ENCODE data around the gene CLPTM1L. TPM values are rescaled to one million over a fixed set of nuclear protein-coding genes. Genes with fewer than 3 reads are reported as not detected.

CLPTM1L gene
- total RNA-seq, 2 donors from 2014 or later: 70.5 to 80.9 TPM

DNA sequence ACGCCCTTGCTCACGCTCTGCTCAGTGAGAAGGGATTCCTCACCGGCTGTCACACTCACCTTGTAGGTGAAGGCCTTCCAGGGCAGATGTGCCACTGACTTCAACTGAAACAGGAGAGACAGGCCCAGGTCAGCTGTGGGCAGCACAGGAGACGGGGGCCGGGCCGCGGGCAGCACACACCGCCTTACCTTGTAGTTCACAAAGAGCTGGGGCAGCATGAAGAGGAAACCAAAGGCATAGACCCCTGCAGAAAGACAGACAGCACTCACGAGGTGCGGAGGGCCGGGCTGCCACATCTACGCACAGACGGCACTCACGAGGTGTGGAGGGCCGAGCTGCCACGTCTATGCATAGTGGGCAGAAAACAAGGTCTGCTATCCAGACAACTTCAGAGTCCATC, 23.3 kb downstream of the CLPTM1L start:
- ATAC-seq (no peak), DNase-seq (no peak)
- H3K27ac Mint-ChIP-seq: no peak overlapping the region
- H3K4me3 Mint-ChIP-seq: no peak overlapping the region
- H3K9me3 ChIP-seq (ENCODE audit: control insufficient read depth, low read length, poor library complexity, severe bottlenecking): no peaks in the 10 kb centered on the region
- H3K4me1 Mint-ChIP-seq: peaks cover 20% of the 10 kb centered on the region
- peaks cover 10% of the 10 kb centered on the region for H3K36me3 Mint-ChIP-seq (ENCODE audit: low read depth)
- no peaks in the 10 kb centered on the region for H3K27me3 Mint-ChIP-seq

DNA sequence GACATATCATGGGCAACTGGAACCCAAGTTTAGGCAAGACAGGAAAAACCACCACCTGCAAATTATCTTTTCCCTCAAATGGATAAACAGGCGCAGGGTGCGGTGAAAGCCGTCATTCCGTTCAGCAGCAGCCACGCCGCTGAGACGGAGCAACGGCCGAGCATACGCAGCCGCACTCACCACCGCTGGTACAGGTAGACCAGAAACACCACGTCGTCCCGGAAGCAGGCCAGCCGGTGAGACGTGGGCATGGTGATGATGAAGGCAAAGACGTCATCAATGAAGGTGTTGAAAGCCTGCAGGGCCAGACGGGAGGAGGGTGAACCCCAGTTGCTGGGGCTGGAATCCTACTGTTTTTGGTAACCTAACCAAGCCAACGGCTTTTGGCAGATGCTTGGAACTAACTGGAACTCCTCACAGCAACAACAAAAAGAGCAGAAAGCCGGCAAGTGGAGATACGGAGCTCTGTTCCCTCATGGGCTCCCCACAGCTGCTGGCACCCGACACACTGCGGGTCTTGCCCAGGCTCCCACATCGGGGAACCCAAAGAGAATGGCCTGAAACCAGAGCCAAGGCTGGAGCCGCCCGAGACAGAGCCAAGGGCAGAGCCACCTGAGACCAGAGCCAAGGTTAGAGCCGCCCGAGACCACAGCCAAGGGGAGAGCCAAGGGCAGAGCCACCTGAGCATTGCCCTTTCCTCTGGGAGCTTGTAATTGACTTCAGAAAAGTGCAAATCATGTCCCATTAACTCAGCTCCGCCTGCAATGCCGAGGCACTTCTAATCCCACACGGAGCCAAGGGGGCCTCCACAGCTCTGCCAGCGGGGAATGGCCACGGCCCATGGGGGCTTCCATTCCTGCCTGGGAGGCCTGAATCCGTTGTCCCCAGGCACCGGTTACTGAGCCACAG, 24.2 kb downstream of the CLPTM1L start:
- no peak overlapping the region for H3K4me3 Mint-ChIP-seq
- H3K27ac Mint-ChIP-seq: no peak overlapping the region
- ATAC-seq (no peak), DNase-seq (no peak)
- H3K9me3 ChIP-seq (ENCODE audit: control insufficient read depth, low read length, poor library complexity, severe bottlenecking): no peaks in the 10 kb centered on the region
- H3K27me3 Mint-ChIP-seq: no peaks in the 10 kb centered on the region
- H3K36me3 Mint-ChIP-seq (ENCODE audit: low read depth): peaks cover 4% of the 10 kb centered on the region
- H3K4me1 Mint-ChIP-seq: peaks cover 18% of the 10 kb centered on the region

DNA sequence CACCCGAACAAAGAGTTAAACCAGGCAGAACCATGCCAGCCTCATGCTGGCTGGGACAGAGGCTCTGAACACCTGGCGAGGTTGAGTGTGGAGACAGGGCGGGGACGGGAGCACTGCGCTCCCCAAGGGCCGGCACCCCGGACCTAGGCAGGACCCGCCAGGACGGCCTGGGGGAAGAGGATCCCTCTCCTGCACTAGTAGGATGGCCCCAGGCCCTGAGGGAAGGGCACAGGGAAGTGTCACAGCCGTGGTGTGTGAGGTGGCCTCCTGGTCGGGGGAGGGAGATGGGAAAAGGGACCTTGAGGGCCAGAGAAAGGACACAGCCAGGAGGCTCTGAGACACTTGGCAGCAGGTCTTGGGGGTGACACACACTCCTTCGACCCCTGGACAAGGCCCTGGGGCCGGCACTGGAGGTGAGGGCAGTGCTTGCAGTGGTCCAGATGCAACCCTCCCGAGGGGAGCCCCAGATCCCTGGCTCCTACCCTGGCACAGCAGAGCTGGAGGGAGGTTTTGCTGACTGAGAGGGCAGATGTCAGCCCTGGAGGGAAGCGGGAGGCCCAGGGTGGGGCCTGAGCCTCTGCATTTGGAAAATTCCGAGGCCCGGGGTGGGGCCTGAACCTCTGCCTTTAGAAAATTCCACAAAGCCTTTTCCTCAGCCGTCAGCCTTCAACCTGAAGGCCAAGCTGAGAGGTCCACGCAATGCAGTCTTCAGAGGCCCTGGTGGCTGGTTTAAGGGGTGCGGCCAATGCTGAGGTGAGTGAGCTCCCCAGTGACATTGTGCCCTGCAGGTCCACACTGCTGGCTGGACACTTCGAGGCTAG, 25.3 kb downstream of the CLPTM1L start:
- no peak for DNase-seq
- Mint-ChIP-seq H3K27me3 (no peaks in the 10 kb centered on the region), H3K4me1 (peaks cover 23% of the 10 kb centered on the region), H3K36me3 (ENCODE audit: low read depth) (peaks cover 4% of the 10 kb centered on the region), H3K4me3 (no peak overlapping the region), H3K27ac (no peak overlapping the region)
- no peak for ATAC-seq
- no peaks in the 10 kb centered on the region for H3K9me3 ChIP-seq (ENCODE audit: control insufficient read depth, low read length, poor library complexity, severe bottlenecking)

DNA sequence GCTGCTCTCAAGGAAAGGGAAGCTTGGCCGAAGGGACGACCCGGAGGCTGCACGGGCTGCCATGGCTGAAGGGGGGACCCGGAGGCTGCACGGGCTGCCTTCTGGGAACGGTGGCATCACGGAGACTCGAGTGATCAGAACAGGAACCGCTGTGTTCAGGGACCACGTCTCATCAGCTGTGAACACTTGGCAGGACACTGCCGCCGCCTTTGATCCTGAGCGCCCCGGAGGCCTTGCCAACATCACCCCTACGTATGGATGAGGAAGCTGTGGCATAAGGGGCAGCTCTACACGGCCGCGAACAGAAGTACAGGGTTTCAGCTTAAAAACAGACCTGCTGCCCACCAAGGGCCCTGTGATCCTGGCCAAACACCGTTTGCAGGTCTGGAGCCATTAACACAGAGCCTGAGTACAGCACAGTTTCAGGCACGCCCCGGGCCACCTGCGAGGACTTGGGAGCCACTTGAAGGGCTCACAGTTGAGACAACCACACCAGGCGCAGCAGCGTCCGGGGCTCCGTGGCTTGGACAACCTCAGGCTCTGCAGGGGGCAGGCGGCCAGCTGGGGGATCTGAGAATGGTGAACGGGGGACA, 26.1 kb downstream of the CLPTM1L start:
- DNase-seq (no peak), ATAC-seq (no peak)
- H3K27ac Mint-ChIP-seq: no peak overlapping the region
- no peaks in the 10 kb centered on the region for H3K27me3 Mint-ChIP-seq
- no peaks in the 10 kb centered on the region for H3K9me3 ChIP-seq (ENCODE audit: control insufficient read depth, low read length, poor library complexity, severe bottlenecking)
- H3K4me3 Mint-ChIP-seq: no peak overlapping the region
- peaks cover 28% of the 10 kb centered on the region for H3K4me1 Mint-ChIP-seq
- H3K36me3 Mint-ChIP-seq (ENCODE audit: low read depth): peaks cover 4% of the 10 kb centered on the region

DNA sequence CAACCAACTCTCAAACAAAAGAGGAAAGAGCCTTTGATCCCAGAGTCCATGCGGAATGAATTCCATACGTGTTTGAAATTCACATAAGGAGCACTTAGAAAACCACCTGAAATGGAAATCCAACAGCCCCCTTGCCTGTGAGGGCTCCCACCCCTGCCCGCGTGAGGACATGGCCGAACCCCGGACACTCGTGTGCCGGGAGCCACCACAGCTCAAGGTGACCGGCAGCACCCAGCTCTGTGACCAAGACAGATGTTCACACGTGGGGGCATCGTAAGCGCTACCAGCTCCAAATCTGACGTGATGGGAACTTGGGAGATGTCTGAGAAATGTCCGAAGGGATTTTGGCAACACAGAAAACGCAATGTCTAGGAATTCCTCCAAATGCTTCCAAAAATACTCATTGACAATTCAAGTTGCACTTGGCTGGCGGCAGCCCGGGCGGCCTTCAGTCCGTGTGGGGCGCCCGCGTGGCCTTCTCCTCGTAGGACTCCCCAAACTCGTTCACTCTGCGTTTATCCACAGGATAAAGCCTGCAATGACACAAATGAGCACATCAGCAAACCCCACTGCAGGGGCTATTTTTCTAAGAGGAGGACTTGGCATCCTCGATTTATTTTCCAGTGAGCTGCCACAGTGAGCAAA, 26.9 kb downstream of the CLPTM1L start:
- no peak for ATAC-seq
- H3K9me3 ChIP-seq (ENCODE audit: control insufficient read depth, low read length, poor library complexity, severe bottlenecking): no peaks in the 10 kb centered on the region
- Mint-ChIP-seq H3K27ac (peak overlapping the region; percentile 97), H3K27me3 (no peaks in the 10 kb centered on the region), H3K36me3 (ENCODE audit: low read depth) (peaks cover 4% of the 10 kb centered on the region), H3K4me1 (peaks cover 33% of the 10 kb centered on the region), H3K4me3 (no peak overlapping the region)
- no peak for DNase-seq

DNA sequence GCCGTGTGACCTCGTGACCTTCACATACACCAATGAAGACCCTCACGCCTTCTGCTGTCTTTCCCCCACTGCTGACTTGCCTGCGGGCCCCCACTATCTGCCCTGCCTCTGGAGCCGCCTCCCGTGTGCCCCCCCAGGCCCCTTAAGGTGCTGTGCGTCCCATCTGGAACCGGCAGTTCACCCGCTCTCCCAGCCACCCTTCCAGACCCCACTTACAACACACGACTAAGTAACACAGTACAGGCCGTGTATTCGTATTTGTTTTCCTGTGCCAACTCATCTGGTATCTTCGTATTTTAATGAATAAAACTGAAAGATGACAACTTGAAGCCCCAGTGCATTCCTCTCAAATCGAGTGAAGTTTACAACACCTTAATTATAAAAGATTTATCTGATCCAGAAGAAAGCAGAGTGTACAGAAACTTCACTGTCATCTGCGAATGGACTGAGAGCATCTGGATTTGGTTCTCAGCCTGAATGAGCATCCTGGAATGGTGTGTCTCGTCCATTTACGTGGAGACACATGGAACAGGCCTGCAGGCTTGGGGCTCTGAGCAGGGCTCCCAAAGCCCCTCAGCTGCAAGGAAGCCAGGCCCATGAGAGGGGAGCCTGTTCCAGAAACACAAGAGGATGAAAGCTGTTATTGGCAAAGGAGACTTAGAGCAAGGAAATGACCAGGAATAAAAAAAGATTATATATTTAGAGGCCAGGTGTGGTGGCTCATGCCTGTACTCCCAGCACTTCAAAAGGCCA, 28.1 kb downstream of the CLPTM1L start:
- peak in 1 of 3 donors; percentile 4 for DNase-seq
- peak overlapping the region; percentile 87 for H3K4me3 Mint-ChIP-seq
- no peaks in the 10 kb centered on the region for H3K27me3 Mint-ChIP-seq
- no peaks in the 10 kb centered on the region for H3K9me3 ChIP-seq (ENCODE audit: control insufficient read depth, low read length, poor library complexity, severe bottlenecking)
- H3K36me3 Mint-ChIP-seq (ENCODE audit: low read depth): peaks cover 4% of the 10 kb centered on the region
- no peak for ATAC-seq
- H3K4me1 Mint-ChIP-seq: peaks cover 43% of the 10 kb centered on the region
- H3K27ac Mint-ChIP-seq: peak overlapping the region; percentile 97

DNA sequence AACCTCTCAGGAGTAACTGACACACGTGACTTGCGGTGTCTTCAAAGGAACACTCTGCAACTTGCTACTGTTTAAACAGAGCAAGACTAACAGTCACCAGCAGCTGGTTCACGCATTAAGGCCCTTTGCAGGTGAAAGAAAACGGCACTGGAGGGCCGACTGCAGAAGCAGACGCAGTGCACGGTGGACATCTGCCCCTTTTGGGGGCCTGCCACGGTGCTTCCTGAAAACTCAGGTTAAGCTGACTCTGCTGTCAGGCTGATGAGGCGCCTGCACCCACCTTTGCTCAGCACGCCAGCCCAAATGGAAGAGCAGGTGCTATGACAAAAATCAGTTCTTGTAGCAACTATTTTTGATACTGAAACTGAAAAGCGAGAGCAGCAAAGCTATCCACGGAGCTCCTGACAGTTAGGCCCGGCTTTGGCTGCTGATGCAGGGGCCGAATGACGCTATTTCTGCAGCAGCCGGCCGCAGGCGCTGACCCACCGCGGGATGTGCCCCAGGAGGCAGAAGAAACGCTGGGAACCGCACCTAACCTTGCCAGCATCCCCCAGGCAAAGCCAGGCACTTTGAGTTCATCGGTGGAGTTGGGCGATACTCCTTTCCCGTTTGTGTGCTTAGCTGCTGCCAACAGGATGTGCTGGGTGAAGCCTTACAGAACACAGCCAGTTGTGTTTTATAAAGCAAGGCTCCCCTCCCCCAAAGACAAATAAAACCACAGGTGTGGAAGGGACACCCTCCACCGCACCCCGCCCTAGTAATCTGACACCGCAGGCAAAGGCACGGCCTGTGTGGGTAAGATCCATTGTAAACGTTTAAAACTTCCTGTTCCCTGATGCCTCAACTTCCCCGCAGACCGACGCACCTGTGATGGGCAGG, 29.0 kb downstream of the CLPTM1L start:
- ATAC-seq (peak; percentile 75), DNase-seq (peak in 2 of 3 donors; percentile 29 to 40)
- H3K9me3 ChIP-seq (ENCODE audit: control insufficient read depth, low read length, poor library complexity, severe bottlenecking): no peaks in the 10 kb centered on the region
- H3K27ac Mint-ChIP-seq: peak overlapping the region; percentile 97
- peaks cover 40% of the 10 kb centered on the region for H3K4me1 Mint-ChIP-seq
- H3K27me3 Mint-ChIP-seq: no peaks in the 10 kb centered on the region
- H3K4me3 Mint-ChIP-seq: peak overlapping the region; percentile 87
- H3K36me3 Mint-ChIP-seq (ENCODE audit: low read depth): peaks cover 2% of the 10 kb centered on the region

DNA sequence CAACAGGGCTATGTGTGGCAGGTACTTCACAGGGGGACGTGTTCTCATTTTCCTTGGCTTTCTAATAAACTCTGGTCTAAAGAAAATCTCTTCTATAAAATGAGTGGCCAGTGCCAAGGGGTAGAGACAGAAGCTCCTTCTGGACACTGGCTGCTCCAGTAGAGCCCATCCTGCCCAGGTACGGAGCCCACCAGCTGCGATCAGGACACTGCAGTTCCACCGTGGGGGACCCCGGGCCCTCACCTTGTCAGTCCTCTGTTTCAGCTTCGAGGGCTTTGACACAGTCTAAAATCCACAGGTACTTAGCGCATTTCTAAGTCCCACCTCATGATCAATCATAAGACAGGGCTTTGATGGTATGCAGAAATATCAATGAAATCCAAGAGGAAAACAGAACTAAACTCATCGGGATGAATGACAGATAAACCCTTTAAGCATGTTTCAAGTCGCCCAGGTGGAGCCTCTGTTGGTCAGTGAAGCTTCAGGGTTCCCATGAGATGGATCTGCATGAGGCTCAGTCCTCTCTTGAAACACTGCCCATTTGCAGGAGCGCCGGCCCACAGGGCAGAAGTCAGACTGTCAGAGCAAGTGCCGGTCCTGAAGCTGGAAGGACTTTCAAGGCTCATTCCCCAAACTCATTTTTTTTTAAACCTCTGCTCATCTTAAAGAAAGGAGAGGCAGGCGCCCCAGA, 29.7 kb downstream of the CLPTM1L start:
- H3K4me1 Mint-ChIP-seq: peaks cover 40% of the 10 kb centered on the region
- DNase-seq (no peak), ATAC-seq (no peak)
- peak overlapping the region; percentile 87 for H3K4me3 Mint-ChIP-seq
- H3K27me3 Mint-ChIP-seq: no peaks in the 10 kb centered on the region
- H3K36me3 Mint-ChIP-seq (ENCODE audit: low read depth): peaks cover 2% of the 10 kb centered on the region
- peak overlapping the region; percentile 97 for H3K27ac Mint-ChIP-seq
- H3K9me3 ChIP-seq (ENCODE audit: control insufficient read depth, low read length, poor library complexity, severe bottlenecking): no peaks in the 10 kb centered on the region

DNA sequence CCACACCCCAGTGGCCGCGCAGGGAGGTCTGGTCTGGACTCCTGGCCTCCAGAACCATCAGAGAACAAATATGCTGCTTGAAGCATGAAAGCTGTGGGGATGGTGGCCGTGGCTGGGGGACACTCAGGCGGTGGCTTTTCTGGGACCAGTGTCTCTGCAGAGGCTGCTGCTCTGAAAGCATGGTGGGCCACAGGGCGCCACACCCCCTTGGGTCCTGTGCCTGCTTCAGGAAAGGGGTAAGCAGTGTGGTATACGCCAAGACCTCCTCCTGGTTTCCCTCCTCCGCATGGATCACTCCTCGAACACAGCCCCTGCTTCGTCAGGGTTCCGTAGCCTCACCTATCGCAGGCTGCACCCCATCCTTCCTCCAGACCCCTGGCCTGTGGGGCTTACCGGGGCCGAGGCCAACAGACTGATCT, 30.3 kb downstream of the CLPTM1L start:
- H3K27me3 Mint-ChIP-seq: no peaks in the 10 kb centered on the region
- H3K27ac Mint-ChIP-seq: no peak overlapping the region
- H3K4me1 Mint-ChIP-seq: peaks cover 40% of the 10 kb centered on the region
- DNase-seq (peak in 1 of 3 donors; percentile 6), ATAC-seq (no peak)
- peaks cover 2% of the 10 kb centered on the region for H3K36me3 Mint-ChIP-seq (ENCODE audit: low read depth)
- peak overlapping the region; percentile 87 for H3K4me3 Mint-ChIP-seq
- H3K9me3 ChIP-seq (ENCODE audit: control insufficient read depth, low read length, poor library complexity, severe bottlenecking): no peaks in the 10 kb centered on the region

DNA sequence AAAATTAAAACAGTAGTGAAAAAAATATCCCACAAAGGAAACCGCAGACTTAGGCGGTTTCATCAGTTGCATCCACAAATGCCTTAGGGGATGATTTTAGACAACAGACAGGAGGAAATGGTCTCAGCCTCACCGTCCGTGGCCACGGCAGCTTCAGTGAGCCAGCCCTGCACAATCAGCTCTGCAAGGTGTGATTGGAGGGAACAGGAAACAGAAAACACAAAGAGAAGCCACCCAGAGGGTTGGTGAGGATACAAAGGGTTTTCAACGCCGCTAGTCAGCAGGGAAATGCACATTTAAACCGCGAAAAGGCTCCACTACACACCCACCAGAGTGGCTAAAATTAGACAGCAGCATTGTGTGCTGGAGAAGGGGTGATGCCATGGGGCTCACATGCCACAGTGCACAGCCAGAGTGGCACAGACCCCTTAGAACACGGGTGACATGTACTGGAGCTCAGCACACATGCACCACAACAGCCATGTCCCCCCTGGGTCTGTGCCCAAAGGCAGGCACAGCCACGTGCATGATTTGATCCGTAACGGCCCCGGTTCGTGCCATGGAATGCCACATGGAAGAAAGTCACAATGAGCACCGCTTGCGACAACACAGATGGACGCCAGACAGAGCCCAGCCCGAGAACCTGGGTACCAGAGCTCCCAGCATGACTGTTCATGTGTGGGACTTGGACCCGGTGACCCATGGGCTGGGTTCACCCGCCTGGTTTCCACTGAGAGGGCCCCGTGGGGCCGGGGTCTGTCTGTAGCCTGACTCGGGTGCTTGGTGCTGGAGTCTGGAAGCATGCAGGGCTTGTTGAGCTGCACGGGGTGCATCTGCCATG, 31.7 kb downstream of the CLPTM1L start:
- ATAC-seq (peak; percentile 51), DNase-seq (peak in 1 of 3 donors; percentile 10)
- H3K9me3 ChIP-seq (ENCODE audit: control insufficient read depth, low read length, poor library complexity, severe bottlenecking): no peaks in the 10 kb centered on the region
- peaks cover 2% of the 10 kb centered on the region for H3K36me3 Mint-ChIP-seq (ENCODE audit: low read depth)
- peak overlapping the region; percentile 81 for H3K4me3 Mint-ChIP-seq
- no peaks in the 10 kb centered on the region for H3K27me3 Mint-ChIP-seq
- peak overlapping the region; percentile 82 for H3K27ac Mint-ChIP-seq
- H3K4me1 Mint-ChIP-seq: peaks cover 45% of the 10 kb centered on the region

Measured in T-helper 17 cell (primary cell).